Measurements from ENCODE around the gene ZDHHC4. TPM values are rescaled to one million over a fixed set of nuclear protein-coding genes. Genes with fewer than 3 reads are reported as not detected.

ZDHHC4 gene
- total and polyA plus RNA-seq, 2 donors (not counting 3 experiments of a cell fraction or from before 2014, with no cell fraction given): 29.9 to 122 TPM

DNA sequence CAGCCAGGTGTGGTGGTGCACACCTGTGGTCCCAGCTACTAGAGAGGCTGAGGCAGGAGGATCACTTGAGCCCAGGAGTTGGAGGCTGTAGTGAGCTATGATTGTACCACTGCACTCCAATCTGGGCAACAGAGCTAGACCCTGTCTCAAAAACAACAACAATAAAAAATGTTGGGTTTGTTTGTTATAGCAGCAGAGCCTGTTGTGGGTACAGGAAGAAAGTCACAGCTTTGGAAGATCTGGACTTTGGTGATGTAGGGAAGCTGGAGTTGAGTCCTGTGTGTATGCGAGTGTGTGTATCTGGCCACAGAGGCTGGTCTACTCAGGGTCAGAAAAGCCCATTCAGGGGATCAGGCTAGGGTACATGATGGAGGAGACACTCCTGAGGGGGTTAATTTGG, 29.9 kb upstream of the ZDHHC4 start:
- FAIRE-seq (no peak), DNase-seq (ENCODE audit: low read depth, low spot score) (no peak)
- intact Hi-C loops (cut with micrococcal nuclease): no loop called here
- Histone ChIP-seq H3K4me3 (replicated peaks in 1 of 3; ENCODE audit: insufficient read depth in 1 of 3, low read depth in 1 of 3, low read length in 3 of 3) (no peak overlapping the region), H3K36me3 (ENCODE audit: control insufficient read depth in 2 of 2, extremely low read depth in 1 of 2, insufficient read depth in 2 of 2, low read length in 2 of 2) (no peaks in the 10 kb centered on the region), H3K79me2 (ENCODE audit: control insufficient read depth, insufficient read depth, low read length) (no peaks in the 10 kb centered on the region), H2AFZ (ENCODE audit: low read depth, low read length) (no peak overlapping the region), H3K4me2 (ENCODE audit: insufficient read depth, low read length) (no peak overlapping the region), H4K20me1 (replicated peaks; ENCODE audit: control insufficient read depth, extremely low read depth, insufficient read depth, low read length) (no peaks in the 10 kb centered on the region), H3K9me3 (replicated peaks; ENCODE audit: control insufficient read depth, insufficient read depth, low read length) (no peaks in the 10 kb centered on the region), H3K4me1 (ENCODE audit: control insufficient read depth, extremely low read depth, insufficient read depth, low read length) (no peaks in the 10 kb centered on the region), H3K9ac (replicated peaks; ENCODE audit: extremely low read depth, insufficient read depth, low read length) (no peak overlapping the region), H3K27me3 (ENCODE audit: control insufficient read depth in 2 of 2, insufficient read depth in 2 of 2, low read length in 2 of 2) (no peaks in the 10 kb centered on the region), H3K27ac (ENCODE audit: insufficient read depth, low read depth, low read length) (no peak overlapping the region), H3K9me1 (replicated peaks; ENCODE audit: control insufficient read depth, extremely low read depth, insufficient read depth, low read length) (no peaks in the 10 kb centered on the region)
- BruUV-seq (replicated peaks): no TSS peak
- ChIA-PET POLR2A (no interaction called here), CTCF (interaction anchor here (2.0 kb wide), 1 partner anchor 31 kb away, joined by 6 read pairs; no protein-coding TSS in a partner anchor)
- dilution Hi-C loops (cut with MboI; ENCODE audit: extremely low pct_ligation_motif_present, low sequenced_read_pairs): no loop called here
- no peak for TF ChIP-seq POLR2A (IDR thresholded peaks at IDR 0.05; ENCODE audit: low read depth, low read length)
- TF ChIP-seq POLR2AphosphoS5 (IDR thresholded peaks at IDR 0.05; ENCODE audit: insufficient read depth, low read depth, low read length): no peak
- no peak for TF ChIP-seq JUN (IDR thresholded peaks at IDR 0.05; ENCODE audit: borderline replicate concordance, insufficient read depth, insufficient read length, low read depth)
- no peak for TF ChIP-seq FOS (IDR thresholded peaks at IDR 0.05; ENCODE audit: borderline replicate concordance, insufficient read depth, low read length)
- no peak for TF ChIP-seq MYC (IDR thresholded peaks at IDR 0.05; ENCODE audit: low read depth, low read length)

GRCh38 chr7:6551016-6551511, 26.2 kb upstream of the ZDHHC4 start, which contains the start of gene GRID2IP:
GRID2IP (minus strand) TSS chr7:6551461; CDS start chr7:6551436, 25 bp downstream.
- Histone ChIP-seq H3K9ac (replicated peaks; ENCODE audit: extremely low read depth, insufficient read depth, low read length) (no peak within 1 kb of the TSS), H3K79me2 (ENCODE audit: control insufficient read depth, insufficient read depth, low read length) (no peaks in the 10 kb centered on the region), H3K9me3 (replicated peaks; ENCODE audit: control insufficient read depth, insufficient read depth, low read length) (no peaks in the 10 kb centered on the region), H3K27ac (ENCODE audit: insufficient read depth, low read depth, low read length) (no peak within 1 kb of the TSS), H3K9me1 (replicated peaks; ENCODE audit: control insufficient read depth, extremely low read depth, insufficient read depth, low read length) (no peaks in the 10 kb centered on the region), H2AFZ (ENCODE audit: low read depth, low read length) (no peak within 1 kb of the TSS), H3K4me1 (ENCODE audit: control insufficient read depth, extremely low read depth, insufficient read depth, low read length) (no peaks in the 10 kb centered on the region), H3K4me3 (replicated peaks in 1 of 3; ENCODE audit: insufficient read depth in 1 of 3, low read depth in 1 of 3, low read length in 3 of 3) (no peak within 1 kb of the TSS), H3K4me2 (ENCODE audit: insufficient read depth, low read length) (no peak within 1 kb of the TSS), H3K27me3 (ENCODE audit: control insufficient read depth in 2 of 2, insufficient read depth in 2 of 2, low read length in 2 of 2) (no peaks in the 10 kb centered on the region), H4K20me1 (replicated peaks; ENCODE audit: control insufficient read depth, extremely low read depth, insufficient read depth, low read length) (no peaks in the 10 kb centered on the region), H3K36me3 (ENCODE audit: control insufficient read depth in 2 of 2, extremely low read depth in 1 of 2, insufficient read depth in 2 of 2, low read length in 2 of 2) (no peaks in the 10 kb centered on the region)
- TF ChIP-seq POLR2A (IDR thresholded peaks at IDR 0.05; ENCODE audit: low read depth, low read length) (no peak), GATA2 (IDR thresholded peaks at IDR 0.05; ENCODE audit: insufficient read depth, insufficient read length, low read depth, low read length) (no peak), JUN (IDR thresholded peaks at IDR 0.05; ENCODE audit: borderline replicate concordance, insufficient read depth, insufficient read length, low read depth) (no peak), CTCF (IDR thresholded peaks at IDR 0.05; ENCODE audit: extremely low read depth in 1 of 2, insufficient read depth in 1 of 2, low read depth in 1 of 2, low read length in 2 of 2) (no peak), FOS (IDR thresholded peaks at IDR 0.05; ENCODE audit: borderline replicate concordance, insufficient read depth, low read length) (no peak), EZH2 (IDR thresholded peaks at IDR 0.05; ENCODE audit: borderline replicate concordance, low read depth, low read length, severe bottlenecking) (no peak), MAX (IDR thresholded peaks at IDR 0.05; ENCODE audit: insufficient read depth, insufficient read length) (no peak), MYC (IDR thresholded peaks at IDR 0.05; ENCODE audit: low read depth, low read length) (no peak), POLR2AphosphoS5 (IDR thresholded peaks at IDR 0.05; ENCODE audit: insufficient read depth, low read depth, low read length) (no peak)
- intact Hi-C loops (cut with micrococcal nuclease): no loop called here
- no TSS peak for BruUV-seq (replicated peaks)
- FAIRE-seq (no peak), DNase-seq (ENCODE audit: low read depth, low spot score) (no peak)
- ChIA-PET POLR2A (no interaction called here), CTCF (interaction anchor here (0.7 kb wide), 1 partner anchor 14 kb away, joined by 3 read pairs; no protein-coding TSS in a partner anchor)
- dilution Hi-C loops (cut with MboI; ENCODE audit: extremely low pct_ligation_motif_present, low sequenced_read_pairs): no loop called here

All from endothelial cell of umbilical vein (primary cell).